Hematopoietic multipotent progenitor cell treated with erythropoietin and hydrocortisone succinate and interleukin-3 and kit ligand, for 15 days (in vitro differentiated cells): ENCODE results near the gene ZC3H12D.

Source experiments
- DNase-seq: peaks from one replicate; pipeline ENCODE4 v3.0.0-alpha.2; 2015; ENCODE audit warnings: low spot score

Gene ZC3H12D

GRCh38 chr6:149414009-149414408 is 70.8 kb downstream of the ZC3H12D start:
- no peak for DNase-seq

GRCh38 chr6:149410557-149410956 is 74.3 kb downstream of the ZC3H12D start:
- DNase-seq, result no peak

- no peak for DNase-seq
Observed at GRCh38 chr6:149409617-149410016, 75.2 kb downstream of the ZC3H12D start.

GRCh38 chr6:149405823-149406765 is 78.7 kb downstream of the ZC3H12D start:
- no peak for DNase-seq

GRCh38 chr6:149403534-149403933 is 81.3 kb downstream of the ZC3H12D start:
- DNase-seq, result no peak

- DNase-seq, result no peak
Observed at GRCh38 chr6:149400050-149400449, 84.8 kb downstream of the ZC3H12D start, which contains the start of gene SUMO4. Gene SUMO4, plus strand, starts transcription at chr6:149400262. Its CDS starts 130 bp downstream, at chr6:149400392.

GRCh38 chr6:149397384-149397783 is 87.4 kb downstream of the ZC3H12D start:
- DNase-seq, result no peak
